ENCODE measurements around the gene ANKRD40. TPM values are rescaled to one million over a fixed set of nuclear protein-coding genes. Genes with fewer than 3 reads are reported as not detected.
"Not testable (repeated sequence)": the region's sequence is repeated elsewhere in the genome, so short reads cannot be mapped to it uniquely, and the experiment has no call there.

Gene ANKRD40
- total and polyA plus RNA-seq, 9 of the 15 experiments (the other 6 are each of a cell fraction or from before 2014, with no cell fraction given) = 9.0 to 28.9 (median 27.7) TPM

GRCh38 chr17:50709053-50709452 lies 1.3 kb upstream of the ANKRD40 start:
- Histone ChIP-seq H3K4me3 (peak overlapping the region; percentile 56), H3K36me3 (ENCODE audit: control insufficient read depth, insufficient read depth, low read length) (peaks cover 16% of the 10 kb centered on the region; the same call in 1 of the 3 replicates), H3K27ac (ENCODE audit: extremely low read depth, low read depth, low read length) (peak overlapping the region; percentile 95), H2AFZ (ENCODE audit: low read depth, low read length) (peak overlapping the region; percentile 92), H3K79me2 (ENCODE audit: control insufficient read depth, insufficient read depth, low read length) (peaks cover 38% of the 10 kb centered on the region), H3K4me2 (ENCODE audit: insufficient read depth, low read length) (peak overlapping the region; percentile 94), H3K9ac (ENCODE audit: insufficient read depth in 1 of 2, low read depth in 2 of 2, low read length in 2 of 2) (peak overlapping the region; percentile 82 to 94; a peak in 3 of 4 replicates), H3K4me1 (replicated peaks in 1 of 2; ENCODE audit: control insufficient read depth in 2 of 2, insufficient read depth in 2 of 2, low read length in 2 of 2) (peaks cover 15 to 20% of the 10 kb centered on the region in 2 experiments; a peak in 4 of 5 replicates)
- BruUV-seq (replicated peaks); FAIRE-seq; H3K9me3 ChIP-seq (replicated peaks; ENCODE audit: control insufficient read depth, insufficient read depth, low read depth, low read length); H4K20me1 ChIP-seq (replicated peaks; ENCODE audit: control insufficient read depth, insufficient read depth, low read length); H3K27me3 ChIP-seq (ENCODE audit: control insufficient read depth in 2 of 2, insufficient read depth in 2 of 2, low read length in 2 of 2); DNase-seq (ENCODE audit: extremely low read depth in 1 of 4, low spot score in 3 of 4); intact Hi-C loops (cut with micrococcal nuclease); in situ Hi-C loops (cut with MboI); ATAC-seq; H3K9me1 ChIP-seq (ENCODE audit: control insufficient read depth, insufficient read depth, low read length); CTCF ChIA-PET (ENCODE audit: low intra/inter-chr PET ratio); TF ChIP-seq NR4A1 (CRISPR knock-in tag; IDR thresholded peaks at IDR 0.05); NR2C1 (tag; IDR thresholded peaks at IDR 0.05); ZBTB40 (CRISPR knock-in tag; IDR thresholded peaks at IDR 0.05): not testable (repeated sequence)
- TF ChIP-seq LARP7 (IDR thresholded peaks at IDR 0.05) (0 out of 2 replicates have a peak, but pooled peaks have one; percentile 16), ZNF175 (CRISPR knock-in tag; IDR thresholded peaks at IDR 0.05; ENCODE audit: low read depth) (peak; percentile 24; the same call in 1 of the 2 replicates), ELF4 (CRISPR knock-in tag; IDR thresholded peaks at IDR 0.05) (0 out of 2 replicates have a peak, but pooled peaks have one; percentile 34), BCOR (IDR thresholded peaks at IDR 0.05) (0 out of 2 replicates have a peak, but pooled peaks have one; percentile 7), SMARCA5 (IDR thresholded peaks at IDR 0.05) (0 out of 2 replicates have a peak, but pooled peaks have one; percentile 17), NR4A1 (tag; IDR thresholded peaks at IDR 0.05) (0 out of 2 replicates have a peak, but pooled peaks have one; percentile 29), NR2C1 (IDR thresholded peaks at IDR 0.05) (0 out of 2 replicates have a peak, but pooled peaks have one; percentile 24), ZBTB40 (IDR thresholded peaks at IDR 0.05) (0 out of 2 replicates have a peak, but pooled peaks have one; percentile 22)
- 38% methylated on average over 4 of the region's 4 CpGs for WGBS (ENCODE audit: insufficient coverage, low coverage, missing lambda C conversion rate)
- POLR2A ChIA-PET = interaction anchor here (0.7 to 1.4 kb wide), 7 partner anchors 9 to 158 kb away, joined by 3 to 12 read pairs (median 4); partner anchors contain the start of genes LUC7L3 and TOB1
